OCI-LY7 (cell line): Measurements from ENCODE around the gene PDE9A.

ENCODE experiments used
- CTCF ChIP-seq: fragments of 200-600 bp; sonication (generic); conservative IDR thresholded peaks from 2 replicates; pipeline ENCODE4 v1.5.1; 2014; ENCODE audit warnings: mild to moderate bottlenecking, antibody characterized with exemption, low read length, moderate library complexity, mixed read lengths
- EZH2phosphoT487 ChIP-seq: fragments of 200-600 bp; sonication (generic); IDR thresholded peaks from 2 replicates; pipeline ENCODE4 v1.6.1; 2018; ENCODE audit warnings: low read depth, borderline replicate concordance, mild to moderate bottlenecking, mixed run types, antibody characterized with exemption, low read length, moderate library complexity, mixed read lengths

GRCh38 chr21:42608446-42608845, 45.0 kb upstream of the PDE9A start:
- TF ChIP-seq CTCF, result no peak
- no peak for TF ChIP-seq EZH2phosphoT487
